GM21515 (cell line): ENCODE measurements around the gene SH3BP4.

ENCODE experiments used
- ATAC-seq: cut with Tn5 transposase; IDR thresholded peaks from one replicate; pipeline ENCODE4 v1.9.1; 2021; ENCODE audit not compliant: unreplicated experiment

Gene SH3BP4

GRCh38 chr2:234964631-234965461 lies 13.0 kb downstream of the SH3BP4 start:
- ATAC-seq = no peak

GRCh38 chr2:234966340-234966739 lies 14.5 kb downstream of the SH3BP4 start:
- no peak for ATAC-seq

GRCh38 chr2:234967201-234967869 lies 15.5 kb downstream of the SH3BP4 start:
- ATAC-seq = no peak

GRCh38 chr2:234967870-234968208 lies 16.0 kb downstream of the SH3BP4 start:
- no peak for ATAC-seq

GRCh38 chr2:234968631-234969305 lies 17.0 kb downstream of the SH3BP4 start:
- ATAC-seq = no peak

- ATAC-seq = no peak
These were observed 17.7 kb downstream of the SH3BP4 start for GRCh38 chr2:234969306-234970098.

- ATAC-seq = no peak
These were observed 18.3 kb downstream of the SH3BP4 start for GRCh38 chr2:234970099-234970440.

- no peak for ATAC-seq
These were observed 18.7 kb downstream of the SH3BP4 start for GRCh38 chr2:234970477-234970882.

GRCh38 chr2:234971496-234971895 lies 19.7 kb downstream of the SH3BP4 start:
- ATAC-seq = no peak

GRCh38 chr2:234973008-234973407 lies 21.2 kb downstream of the SH3BP4 start:
- ATAC-seq = no peak

GRCh38 chr2:234974501-234975385 lies 22.9 kb downstream of the SH3BP4 start:
- no peak for ATAC-seq

- ATAC-seq = no peak
These were observed 23.8 kb downstream of the SH3BP4 start for GRCh38 chr2:234975611-234976010.

- no peak for ATAC-seq
These were observed 24.8 kb downstream of the SH3BP4 start for GRCh38 chr2:234976479-234977227.

- no peak for ATAC-seq
These were observed 25.4 kb downstream of the SH3BP4 start for GRCh38 chr2:234977228-234977679.

GRCh38 chr2:234978466-234979203 lies 26.8 kb downstream of the SH3BP4 start:
- no peak for ATAC-seq

GRCh38 chr2:234979204-234980167 lies 27.7 kb downstream of the SH3BP4 start:
- ATAC-seq = no peak

- ATAC-seq = no peak
These were observed 28.8 kb downstream of the SH3BP4 start for GRCh38 chr2:234980451-234981187.
